SK-N-MC (cell line): ENCODE results near the gene PRPF8.

Source experiments
- EZH2 ChIP-seq: fragments of 200-600 bp; sonication (generic); IDR thresholded peaks from one replicate; pipeline ENCODE4 v1.6.1; 2017; ENCODE audit warnings: antibody characterized with exemption
- FOXP2 ChIP-seq: optimal IDR thresholded peaks from 2 replicates; pipeline ENCODE3; 2011; ENCODE audit warnings: mild to moderate bottlenecking, moderate library complexity; ENCODE audit not compliant: insufficient read depth; ENCODE audit errors: extremely low read length, control extremely low read depth
- POLR2AphosphoS5 ChIP-seq: IDR thresholded peaks from 2 replicates; pipeline ENCODE4 v1.6.1; 2012; ENCODE audit warnings: mild to moderate bottlenecking, low read depth, low read length, borderline replicate concordance

- TF ChIP-seq POLR2AphosphoS5 (no peak), EZH2 (no peak), FOXP2 (no peak)
Observed at GRCh38 chr17:1628856-1629503, 55.7 kb downstream of the PRPF8 start.
